ENCODE results near the gene TEAD3. TPM values are rescaled to one million over a fixed set of nuclear protein-coding genes. Genes with fewer than 3 reads are reported as not detected.

The TEAD3 gene
- total and polyA plus RNA-seq, 2 of the 4 experiments (the other 2 are of a cell fraction), result 5.2 to 28.0 TPM

DNA sequence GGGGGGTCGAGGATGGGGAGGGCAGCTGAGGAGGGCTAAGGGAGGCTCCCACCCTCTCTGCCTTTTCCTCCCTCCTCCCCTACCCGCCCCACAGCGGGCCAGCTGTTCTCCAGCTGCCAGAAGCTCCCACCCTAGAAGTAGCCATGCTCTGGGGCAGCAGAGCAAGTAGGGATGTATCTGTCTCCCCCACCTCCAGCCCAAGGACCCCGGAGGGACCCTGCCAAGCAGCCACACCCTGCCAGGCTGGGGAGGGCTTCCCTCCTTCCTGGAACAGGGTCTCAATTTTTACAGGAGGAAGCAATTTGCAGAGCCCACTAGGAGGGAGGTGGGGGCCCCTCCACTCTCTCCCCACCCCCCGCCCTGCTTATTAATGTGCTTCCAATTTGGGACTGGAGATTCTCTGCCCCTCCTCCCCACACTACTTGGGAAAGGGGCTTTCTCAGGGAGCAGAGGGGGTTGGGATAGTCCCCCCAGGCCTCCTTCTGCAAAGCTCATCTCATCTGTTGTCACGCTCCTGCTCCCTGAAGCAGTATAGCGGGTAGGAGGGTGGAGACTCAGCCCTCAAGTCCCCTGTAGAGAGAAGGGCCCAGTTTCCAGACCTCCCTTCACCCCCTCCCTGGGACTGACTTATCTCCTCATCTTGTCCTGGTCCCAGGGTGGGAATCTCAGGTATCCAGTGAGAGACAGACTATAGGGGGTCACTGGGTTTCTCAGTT lies 4.5 kb downstream of the TEAD3 start:
- Histone ChIP-seq H2BK5ac (ENCODE audit: low read depth, low read length, poor library complexity, severe bottlenecking) (no peak overlapping the region), H2AK5ac (ENCODE audit: low read depth, low read length) (peak overlapping the region; percentile 98), H3K79me1 (ENCODE audit: low read depth in 1 of 2, low read length in 2 of 2) (peaks cover 25 to 84% of the 10 kb centered on the region in 2 experiments), H3K9me1 (ENCODE audit: insufficient read depth, low read length) (peaks cover 27% of the 10 kb centered on the region), H4K91ac (ENCODE audit: insufficient read depth, low read depth, low read length) (peak overlapping the region; percentile 25; the same call in 1 of the 2 replicates), H3K9me3 (ENCODE audit: control insufficient read depth, insufficient read depth, low read length) (no peaks in the 10 kb centered on the region), H3K36me3 (ENCODE audit: control insufficient read depth, insufficient read depth, low read length) (0 out of 2 replicates have a peak, but pooled peaks cover 5% of the 10 kb centered on the region), H3K9ac (ENCODE audit: low read depth, low read length) (peak overlapping the region; percentile 8; the same call in 1 of the 2 replicates), H3K23ac (ENCODE audit: low read depth, low read length) (no peak overlapping the region), H2BK20ac (ENCODE audit: low read depth, low read length) (0 out of 2 replicates have a peak overlapping the region, but pooled peaks have one; percentile 13), H3K14ac (replicated peaks; ENCODE audit: low read depth, low read length) (peak overlapping the region; percentile 65), H3K4me1 (ENCODE audit: control insufficient read depth, insufficient read depth, low read length) (peaks cover 64% of the 10 kb centered on the region), H3K27me3 (ENCODE audit: control insufficient read depth, insufficient read depth, low read length) (no peaks in the 10 kb centered on the region), H3K4me3 (ENCODE audit: insufficient read depth, low read depth, low read length) (no peak overlapping the region), H3K4me2 (ENCODE audit: low read depth, low read length) (peak overlapping the region; percentile 31; the same call in 1 of the 2 replicates), H3K18ac (ENCODE audit: low read depth, low read length) (no peak overlapping the region; the same call in 1 of the 2 replicates), H3K27ac (ENCODE audit: insufficient read depth, low read length) (peak overlapping the region; percentile 79; the same call in 1 of the 2 replicates), H2AFZ (replicated peaks; ENCODE audit: low read length, poor library complexity) (no peak overlapping the region), H3K56ac (ENCODE audit: extremely low read depth, insufficient read depth, low read length) (no peak overlapping the region), H4K8ac (ENCODE audit: low read depth in 2 of 2, low read length in 2 of 2) (peak overlapping the region in 1 of 2 experiments; percentile 1; a peak in 1 of 4 replicates), H2BK15ac (ENCODE audit: low read depth, low read length) (no peak overlapping the region), H4K20me1 (ENCODE audit: insufficient read depth, low read length) (peaks cover 39% of the 10 kb centered on the region), H4K5ac (ENCODE audit: low read depth, low read length) (no peak overlapping the region; the same call in 1 of the 2 replicates), H3K4ac (ENCODE audit: low read depth, low read length) (peak overlapping the region; percentile 97; the same call in 1 of the 2 replicates), H2AK9ac (replicated peaks; ENCODE audit: low read depth, low read length, poor library complexity) (peak overlapping the region; percentile 86), H2BK120ac (ENCODE audit: low read depth, low read length) (0 out of 2 replicates have a peak overlapping the region, but pooled peaks have one; percentile 5)
- ChIA-PET CTCF (no interaction called here), POLR2A (ENCODE audit: unreplicated experiment) (interaction anchor here (0.6 kb wide), 1 partner anchor 20 kb away, joined by 10 read pairs; no protein-coding TSS in a partner anchor)
- ATAC-seq (ENCODE audit: low read depth) (no peak), DNase-seq (no peak)
- intact Hi-C loops (cut with micrococcal nuclease) (no loop called here), in situ Hi-C loops (cut with MboI; ENCODE audit: low sequenced_read_pairs) (no loop called here), dilution Hi-C loops (cut with HindIII; ENCODE audit: low sequenced_read_pairs, unreplicated experiment) (no loop called here)
- TF ChIP-seq BHLHE40 (IDR thresholded peaks at IDR 0.05; ENCODE audit: low read depth, low read length) (no peak), MAZ (IDR thresholded peaks at IDR 0.05; ENCODE audit: borderline replicate concordance, low read depth, low read length) (peak; percentile 34; the same call in 1 of the 2 replicates)
- BruUV-seq (replicated peaks), result no TSS peak
- no CpG with 5 or more reads among the region's 7 CpGs for WGBS, 2 experiments (ENCODE audit: extremely low coverage in 2 of 2, insufficient read length in 1 of 2)
